Gastroesophageal sphincter (tissue), 4 donors: ENCODE data around the gene ZNF814. TPM values are rescaled to one million over a fixed set of nuclear protein-coding genes. Genes with fewer than 3 reads are reported as not detected.
A peak's percentile ranks its signal among the peaks of the same experiment; 100 is the strongest.
"Not testable (repeated sequence)": the region's sequence is repeated elsewhere in the genome, so short reads cannot be mapped to it uniquely, and the experiment has no call there.

ENCODE experiments used
- ATAC-seq: fragments of 150-250 bp; one replicate; pipeline ENCODE4 v1.9.1; 2016; ENCODE audit warnings: mild to moderate bottlenecking, moderate library complexity
- H3K27ac ChIP-seq, 4 donors: fragments of 200-600 bp; sonication (generic) in 3 of 4; 1 replicate in 3 of 4; 2 replicates in 1 of 4; pipeline ENCODE4 v1.5.1; 2016 to 2019
- H3K27me3 ChIP-seq: fragments of 200-600 bp; sonication (generic); one replicate; pipeline ENCODE4 v1.5.1; 2019
- H3K36me3 ChIP-seq, 2 donors: fragments of 200-600 bp; sonication (generic); one replicate each; pipeline ENCODE4 v1.5.1; 2019; ENCODE audit warnings: control low read depth in 1 of 2
- H3K4me1 ChIP-seq, 3 donors: fragments of 200-600 bp; sonication (generic); 1 replicate in 2 of 3; 2 replicates in 1 of 3; pipeline ENCODE4 v1.5.1; 2016 to 2019; ENCODE audit warnings: control low read depth in 2 of 3
- H3K4me3 ChIP-seq, 2 donors: fragments of 200-600 bp; sonication (generic); one replicate each; pipeline ENCODE4 v1.5.1; 2019; ENCODE audit warnings: mild to moderate bottlenecking in 1 of 2, moderate library complexity in 1 of 2
- H3K9me3 ChIP-seq, 3 donors: fragments of 200-600 bp; sonication (generic); one replicate each; pipeline ENCODE4 v1.5.1; 2017 to 2019; ENCODE audit warnings: control low read depth in 2 of 3
- EP300 ChIP-seq: sonication (generic); formaldehyde crosslinking; IDR thresholded peaks from one replicate; pipeline ENCODE4 v1.6.1; 2017; ENCODE audit warnings: antibody characterized with exemption, mild to moderate bottlenecking
- POLR2A ChIP-seq, 2 donors: fragments of 450-650 bp; IDR thresholded peaks; one replicate each; pipeline ENCODE4 v1.6.1; 2017; ENCODE audit warnings: antibody characterized with exemption in 2 of 2, mild to moderate bottlenecking in 2 of 2, moderate library complexity in 1 of 2
- POLR2AphosphoS5 ChIP-seq: sonication (generic); formaldehyde crosslinking; IDR thresholded peaks from one replicate; pipeline ENCODE4 v1.6.1; 2017; ENCODE audit warnings: antibody characterized with exemption
- WGBS, 2 donors: methylation state at CpG; one replicate each; pipeline ENCODE4 v1.1.5; 2018; ENCODE audit warnings: low coverage in 1 of 2; 5-methylcytosine and 5-hydroxymethylcytosine counted together
- total RNA-seq, 4 donors: library from RNA; depleted of rRNA; stranded (reverse); fragments of >200 nt; gene quantifications; one replicate each; pipeline ENCODE4 v1.1.0, GENCODE V29; 2016
- TF ChIP-seq, protein P1 (sequence below), 4 experiments: fragments of 200-600 bp in 2 of 4; fragments of 450-650 bp in 2 of 4; sonication (generic) in 1 of 4; IDR thresholded peaks; one replicate each; pipeline ENCODE4 v1.5.1; 2017 to 2019; ENCODE audit warnings: antibody characterized with exemption in 4 of 4, mild to moderate bottlenecking in 2 of 4, moderate library complexity in 2 of 4

The ZNF814 gene
- total RNA-seq, 4 donors from 2014 or later = 4.9 to 13.5 (median 9.6) TPM

DNA sequence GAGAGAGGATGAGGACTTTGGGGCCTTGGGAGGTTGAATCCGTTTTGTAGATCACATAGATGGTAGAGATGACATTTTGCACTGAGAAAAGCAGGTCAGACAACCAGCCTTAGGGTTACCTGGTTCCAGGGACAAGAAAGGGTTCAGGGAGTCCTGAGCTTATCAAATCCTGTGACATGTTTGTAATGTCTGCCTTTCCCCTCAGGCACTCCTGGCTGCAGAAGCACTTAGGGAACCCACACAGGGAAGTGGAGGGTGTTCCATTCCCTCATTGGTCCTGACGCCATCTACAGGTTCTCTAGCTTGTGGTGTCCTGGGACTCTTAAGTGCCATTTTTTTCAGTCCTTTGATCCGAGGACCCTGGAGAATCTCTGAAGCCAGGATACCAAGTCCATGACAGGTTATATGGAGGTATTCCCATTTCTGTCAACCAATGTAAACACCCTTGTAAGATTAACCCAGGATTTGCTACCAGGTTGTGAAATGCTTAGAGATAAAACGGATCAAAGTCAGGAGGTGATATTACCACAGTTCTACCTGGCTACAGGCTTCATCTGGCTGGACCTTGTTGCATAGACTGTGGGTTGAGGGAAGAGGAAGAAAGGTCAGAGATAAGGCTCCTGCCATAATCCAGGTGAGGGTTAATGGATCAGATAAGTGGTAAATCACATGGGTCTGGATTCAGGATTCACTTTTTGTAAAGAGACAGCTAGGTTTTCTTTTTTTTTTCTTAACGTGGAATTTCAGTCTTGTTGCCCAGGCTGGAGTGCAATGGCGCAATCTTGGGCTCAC, 36.8 kb downstream of the ZNF814 start:
- peaks cover 0 to 40% of the 10 kb centered on the region in 2 donors for H3K36me3 ChIP-seq
- H3K27ac ChIP-seq, H3K4me3 ChIP-seq, ATAC-seq, H3K9me3 ChIP-seq, H3K27me3 ChIP-seq: not testable (repeated sequence)
- H3K4me1 ChIP-seq = peaks cover 4 to 18% (median 7%) of the 10 kb centered on the region in 3 donors
- WGBS, 2 donors = 77 to 93% methylated on average over 3 to 4 of the region's 6 CpGs

DNA sequence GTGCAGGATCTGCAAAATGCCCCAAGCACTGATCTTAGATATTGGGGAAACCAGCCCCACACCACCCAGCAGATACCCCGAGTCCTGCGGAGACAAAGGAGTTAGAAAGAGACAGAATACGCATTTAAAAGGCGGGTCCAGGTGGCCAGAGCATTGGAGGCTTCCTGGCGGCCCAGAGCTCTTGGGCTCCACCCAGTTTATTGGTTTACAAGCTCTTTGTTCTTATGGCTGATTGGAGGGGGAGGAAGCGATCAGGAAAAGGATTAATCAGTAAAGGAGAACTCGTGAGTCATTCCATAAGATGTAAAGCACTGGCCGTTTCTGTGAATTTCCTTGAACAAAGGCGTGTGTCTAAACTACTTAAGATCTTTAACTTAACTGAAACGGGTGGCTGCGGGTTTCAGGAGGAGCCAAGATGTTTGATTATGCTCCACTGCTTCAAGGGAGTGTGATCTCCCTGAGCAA, 38.3 kb downstream of the ZNF814 start:
- WGBS, 2 donors = 10 to 18% methylated on average over 6 to 11 of the region's 11 CpGs
- peaks cover 0 to 37% of the 10 kb centered on the region in 2 donors for H3K36me3 ChIP-seq
- no peaks in the 10 kb centered on the region for H3K9me3 ChIP-seq
- no peak for TF ChIP-seq EP300
- TF ChIP-seq POLR2A (IDR thresholded peaks at IDR 0.05) = no peak
- TF ChIP-seq, protein P1, sequence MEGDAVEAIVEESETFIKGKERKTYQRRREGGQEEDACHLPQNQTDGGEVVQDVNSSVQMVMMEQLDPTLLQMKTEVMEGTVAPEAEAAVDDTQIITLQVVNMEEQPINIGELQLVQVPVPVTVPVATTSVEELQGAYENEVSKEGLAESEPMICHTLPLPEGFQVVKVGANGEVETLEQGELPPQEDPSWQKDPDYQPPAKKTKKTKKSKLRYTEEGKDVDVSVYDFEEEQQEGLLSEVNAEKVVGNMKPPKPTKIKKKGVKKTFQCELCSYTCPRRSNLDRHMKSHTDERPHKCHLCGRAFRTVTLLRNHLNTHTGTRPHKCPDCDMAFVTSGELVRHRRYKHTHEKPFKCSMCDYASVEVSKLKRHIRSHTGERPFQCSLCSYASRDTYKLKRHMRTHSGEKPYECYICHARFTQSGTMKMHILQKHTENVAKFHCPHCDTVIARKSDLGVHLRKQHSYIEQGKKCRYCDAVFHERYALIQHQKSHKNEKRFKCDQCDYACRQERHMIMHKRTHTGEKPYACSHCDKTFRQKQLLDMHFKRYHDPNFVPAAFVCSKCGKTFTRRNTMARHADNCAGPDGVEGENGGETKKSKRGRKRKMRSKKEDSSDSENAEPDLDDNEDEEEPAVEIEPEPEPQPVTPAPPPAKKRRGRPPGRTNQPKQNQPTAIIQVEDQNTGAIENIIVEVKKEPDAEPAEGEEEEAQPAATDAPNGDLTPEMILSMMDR (IDR thresholded peaks at IDR 0.05) = no peak
- no peak for TF ChIP-seq POLR2AphosphoS5
- peak overlapping the region in 2 of 4 donors; percentile 72 to 81 for H3K27ac ChIP-seq
- H3K4me3 ChIP-seq = peak overlapping the region; percentile 45 to 65
- no peak for ATAC-seq
- H3K4me1 ChIP-seq = peaks cover 4 to 18% (median 7%) of the 10 kb centered on the region in 3 donors
- H3K27me3 ChIP-seq = no peaks in the 10 kb centered on the region

DNA sequence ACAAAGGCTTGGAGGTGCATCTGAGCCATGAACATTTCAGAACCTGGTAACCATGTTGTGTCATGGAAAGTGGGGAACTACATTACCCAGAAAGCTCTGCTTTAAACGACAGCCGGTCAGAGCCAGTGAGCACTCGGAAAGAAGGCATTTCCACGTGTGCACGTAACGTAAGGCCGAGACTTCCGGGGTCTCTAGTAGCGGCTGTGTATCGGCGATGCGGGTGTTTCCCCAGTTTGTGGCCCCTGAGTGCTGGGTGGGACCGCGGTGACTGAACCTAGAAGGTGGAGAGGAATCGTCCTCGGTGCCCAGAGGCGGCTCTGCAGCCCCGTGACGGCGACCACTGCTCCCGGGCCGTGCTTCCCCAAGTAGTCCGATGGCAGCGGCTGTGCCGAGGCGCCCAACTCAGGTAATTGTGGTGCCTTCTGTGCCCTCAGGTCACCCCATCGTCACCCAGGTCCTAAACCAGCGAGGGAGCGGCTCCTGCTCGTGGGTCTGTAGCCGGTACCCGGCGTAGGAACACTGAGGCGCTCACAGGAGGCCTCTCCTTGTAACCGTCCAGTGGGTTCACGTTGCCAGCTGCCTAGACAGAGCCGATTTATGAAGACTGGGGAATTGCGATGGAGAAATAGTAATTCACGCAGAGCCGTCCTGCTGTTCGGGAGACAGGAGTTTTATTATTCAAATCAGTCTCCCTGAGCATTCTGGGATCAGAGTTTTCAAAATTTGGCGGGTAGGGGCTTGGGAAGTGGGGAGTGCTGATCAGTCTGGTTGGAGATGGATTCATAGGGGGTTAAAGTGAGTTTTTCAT, 39.0 kb downstream of the ZNF814 start, which contains the start of gene ZNF587:
Gene ZNF587, plus strand, starts transcription at position 194 of the 808 bp plus-strand sequence. Its CDS starts 180 bp downstream, at position 374.
- not testable (repeated sequence) for H3K27me3 ChIP-seq, H3K9me3 ChIP-seq
- Histone ChIP-seq H3K27ac (peak within 1 kb of the TSS; percentile 2 to 81 (median 67)), H3K36me3 (peaks cover 0 to 37% of the 10 kb centered on the region in 2 donors), H3K4me1 (peaks cover 4 to 18% (median 7%) of the 10 kb centered on the region in 3 donors), H3K4me3 (peak within 1 kb of the TSS; percentile 45 to 65)
- WGBS, 2 donors = 1 to 2% methylated on average over 8 to 15 of the region's 42 CpGs
- peak in 1 of 2 donors; percentile 18 for TF ChIP-seq POLR2A (IDR thresholded peaks at IDR 0.05)
- peak; percentile 19 for TF ChIP-seq POLR2AphosphoS5
- ATAC-seq = peak; percentile 95

DNA sequence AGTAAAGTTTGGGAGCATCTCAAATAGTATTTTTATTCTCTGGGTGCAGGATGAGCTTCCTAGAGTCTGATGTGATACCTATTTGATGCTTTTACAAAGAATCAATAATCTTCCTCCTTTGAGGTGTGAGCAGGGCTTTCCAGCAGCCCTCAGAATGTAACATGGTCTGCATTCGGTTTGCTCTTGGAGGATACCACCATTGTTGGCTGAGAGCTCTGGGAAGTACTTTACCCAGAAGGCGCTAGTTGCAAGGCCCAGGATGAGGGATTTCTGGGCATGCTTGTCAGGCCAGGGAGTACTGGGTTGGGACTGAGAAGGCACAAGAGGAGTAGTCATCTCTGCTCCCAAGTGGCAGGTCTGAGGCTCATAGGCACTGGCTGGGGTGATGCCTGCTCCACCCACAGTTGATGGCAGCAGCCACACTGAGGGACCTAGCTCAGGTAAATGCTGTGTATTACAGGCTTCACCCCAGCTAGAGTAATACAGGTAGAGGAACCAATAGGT, 39.6 kb downstream of the ZNF814 start:
- WGBS, 2 donors = 86% methylated on average over 1 of the region's 2 CpGs; no CpG with 5 or more reads in 1 of the 2 donors
- Histone ChIP-seq H3K4me3 (peak overlapping the region; percentile 45 to 65), H3K36me3 (peaks cover 0 to 36% of the 10 kb centered on the region in 2 donors), H3K4me1 (peaks cover 4 to 18% (median 7%) of the 10 kb centered on the region in 3 donors)
- not testable (repeated sequence) for H3K9me3 ChIP-seq, ATAC-seq, H3K27me3 ChIP-seq, H3K27ac ChIP-seq

DNA sequence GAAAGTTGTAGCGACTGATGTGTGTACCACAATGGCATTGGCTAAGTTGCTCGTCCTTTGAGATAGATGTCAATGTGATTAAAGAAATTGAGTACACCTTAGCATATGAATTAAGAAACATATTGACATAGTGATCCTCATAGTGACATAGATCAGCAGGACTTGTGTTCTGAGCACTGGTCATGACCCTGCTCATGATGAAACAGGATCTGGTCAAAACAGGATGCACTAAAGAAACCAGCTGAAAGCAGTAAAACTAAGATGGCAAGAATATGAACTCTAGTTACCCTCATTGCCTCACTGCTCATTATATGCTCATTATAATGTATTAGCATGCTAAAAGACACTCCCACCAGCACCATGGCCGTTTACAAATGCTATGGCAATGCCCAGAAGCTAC, 41.7 kb downstream of the ZNF814 start:
- H3K4me3 ChIP-seq, ATAC-seq, H3K9me3 ChIP-seq, H3K27ac ChIP-seq, H3K27me3 ChIP-seq: not testable (repeated sequence)
- WGBS, 2 donors = 85 to 96% methylated on average over 3 of the region's 3 CpGs
- Histone ChIP-seq H3K4me1 (peaks cover 4 to 18% (median 7%) of the 10 kb centered on the region in 3 donors), H3K36me3 (peaks cover 0 to 38% of the 10 kb centered on the region in 2 donors)

DNA sequence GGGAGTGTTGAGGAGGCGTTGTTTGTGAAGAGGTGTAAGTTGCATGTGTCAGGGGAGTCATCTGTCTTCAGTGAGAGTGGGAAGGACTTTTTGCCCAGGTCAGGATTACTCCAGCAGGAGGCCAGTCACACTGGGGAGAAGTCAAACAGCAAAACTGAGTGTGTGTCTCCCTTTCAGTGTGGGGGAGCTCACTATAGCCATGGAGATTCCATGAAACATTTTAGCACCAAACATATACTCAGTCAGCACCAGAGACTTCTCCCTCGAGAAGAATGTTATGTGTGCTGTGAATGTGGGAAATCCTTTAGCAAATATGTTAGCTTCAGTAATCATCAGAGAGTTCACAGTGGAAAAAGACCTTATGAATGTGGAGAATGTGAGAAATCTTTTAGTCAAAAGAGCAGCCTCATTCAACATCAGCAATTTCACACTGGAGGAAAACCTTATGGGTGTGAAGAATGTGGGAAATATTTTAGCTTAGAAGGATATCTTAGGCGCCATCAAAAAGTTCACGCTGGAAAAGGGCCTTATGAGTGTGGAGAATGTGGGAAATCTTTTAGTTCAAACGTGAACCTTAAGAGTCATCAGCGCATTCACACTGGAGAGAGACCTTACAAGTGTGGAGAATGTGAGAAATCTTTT, 47.6 kb downstream of the ZNF814 start:
- WGBS, 2 donors = 67 to 68% methylated on average over 4 to 5 of the region's 6 CpGs
- no peaks in the 10 kb centered on the region for H3K4me1 ChIP-seq
- no peak overlapping the region for H3K27ac ChIP-seq
- H3K27me3 ChIP-seq = no peaks in the 10 kb centered on the region
- H3K4me3 ChIP-seq = no peak overlapping the region
- H3K36me3 ChIP-seq = peaks cover 0 to 82% of the 10 kb centered on the region in 2 donors
- ATAC-seq = no peak
- TF ChIP-seq POLR2A (IDR thresholded peaks at IDR 0.05) (no peak), EP300 (no peak)
- TF ChIP-seq, protein P1 (IDR thresholded peaks at IDR 0.05) = no peak
- no peaks in the 10 kb centered on the region for H3K9me3 ChIP-seq

DNA sequence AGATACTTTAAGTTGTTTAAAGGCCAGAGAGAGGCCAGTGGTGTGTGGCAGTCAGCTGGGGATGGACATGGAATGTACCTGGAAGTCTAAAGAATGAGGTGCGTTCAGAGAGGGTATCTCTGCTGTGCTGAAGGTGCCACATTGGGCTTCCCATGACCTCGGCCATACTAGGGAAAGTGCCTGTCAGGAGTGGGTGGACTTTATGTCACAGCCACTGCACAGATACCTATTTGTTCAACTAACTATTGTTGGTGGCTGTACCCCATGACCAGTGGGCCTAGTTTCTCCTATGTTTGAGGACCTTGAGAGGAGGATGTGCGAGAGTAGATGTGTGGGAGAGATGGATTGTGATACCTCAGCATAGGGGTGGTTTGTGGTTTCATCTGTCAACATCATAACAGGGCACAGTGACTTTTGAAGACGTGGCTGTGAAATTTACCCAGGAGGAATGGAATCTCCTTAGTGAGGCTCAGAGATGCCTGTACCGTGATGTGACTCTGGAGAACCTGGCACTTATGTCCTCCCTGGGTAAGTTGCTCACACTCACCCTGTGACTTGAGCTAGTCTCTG, 50.1 kb downstream of the ZNF814 start:
- not testable (repeated sequence) for ATAC-seq
- peaks cover 0 to 64% of the 10 kb centered on the region in 2 donors for H3K36me3 ChIP-seq

DNA sequence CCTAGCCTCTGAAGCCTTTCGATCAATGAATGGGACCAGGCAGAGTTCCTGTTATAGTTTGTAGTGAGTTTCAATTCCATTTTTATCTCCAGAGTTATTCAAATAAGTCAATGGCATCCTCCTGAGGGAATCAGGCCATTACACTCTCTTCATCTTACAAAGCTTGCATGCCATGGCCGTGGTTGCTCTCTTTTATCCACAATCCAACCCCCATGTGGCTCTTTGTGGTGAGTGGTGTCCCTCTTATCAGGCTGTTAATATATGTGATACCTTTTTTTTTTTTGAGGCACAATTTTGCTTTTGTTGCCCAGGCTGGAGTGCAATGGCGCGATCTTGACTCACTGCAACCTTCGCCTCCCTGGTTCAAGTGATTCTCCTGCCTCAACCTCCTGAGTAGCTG, 51.8 kb downstream of the ZNF814 start:
- not testable (repeated sequence) for H3K9me3 ChIP-seq, H3K4me1 ChIP-seq, H3K27ac ChIP-seq, H3K27me3 ChIP-seq, ATAC-seq, H3K4me3 ChIP-seq
- WGBS, 2 donors = 94 to 100% methylated on average over 3 to 5 of the region's 5 CpGs
- peaks cover 0 to 51% of the 10 kb centered on the region in 2 donors for H3K36me3 ChIP-seq

More for the DNA sequence above, 50.1 kb downstream of the ZNF814 start:
- 62 to 100% methylated on average over 1 to 3 of the region's 5 CpGs for WGBS, 2 donors
- H3K9me3 ChIP-seq, H3K4me3 ChIP-seq, H3K27me3 ChIP-seq, H3K27ac ChIP-seq, H3K4me1 ChIP-seq: not testable (repeated sequence)
